Ishikawa (cell line): ENCODE measurements around the gene PON1.

ENCODE experiments used
- EGR1 ChIP-seq: IDR thresholded peaks from 2 replicates; pipeline ENCODE4 v1.6.1; 2012
- RAD21 ChIP-seq: IDR thresholded peaks from 2 replicates; pipeline ENCODE4 v1.6.1; 2012; ENCODE audit warnings: low read depth
- TCF12 ChIP-seq: IDR thresholded peaks from 2 replicates; pipeline ENCODE4 v1.6.1; 2012; ENCODE audit warnings: low read depth

- TF ChIP-seq RAD21 (no peak), TCF12 (no peak), EGR1 (no peak)
Measured at GRCh38 chr7:95322854-95323253, 1.5 kb downstream of the PON1 start.
